ENCODE results near the gene YWHAG. TPM values are rescaled to one million over a fixed set of nuclear protein-coding genes. Genes with fewer than 3 reads are reported as not detected.
A peak's percentile ranks its signal among the peaks of the same experiment; 100 is the strongest.

Gene YWHAG
- total RNA-seq, 1 donor from 2014 or later = 351 TPM

DNA sequence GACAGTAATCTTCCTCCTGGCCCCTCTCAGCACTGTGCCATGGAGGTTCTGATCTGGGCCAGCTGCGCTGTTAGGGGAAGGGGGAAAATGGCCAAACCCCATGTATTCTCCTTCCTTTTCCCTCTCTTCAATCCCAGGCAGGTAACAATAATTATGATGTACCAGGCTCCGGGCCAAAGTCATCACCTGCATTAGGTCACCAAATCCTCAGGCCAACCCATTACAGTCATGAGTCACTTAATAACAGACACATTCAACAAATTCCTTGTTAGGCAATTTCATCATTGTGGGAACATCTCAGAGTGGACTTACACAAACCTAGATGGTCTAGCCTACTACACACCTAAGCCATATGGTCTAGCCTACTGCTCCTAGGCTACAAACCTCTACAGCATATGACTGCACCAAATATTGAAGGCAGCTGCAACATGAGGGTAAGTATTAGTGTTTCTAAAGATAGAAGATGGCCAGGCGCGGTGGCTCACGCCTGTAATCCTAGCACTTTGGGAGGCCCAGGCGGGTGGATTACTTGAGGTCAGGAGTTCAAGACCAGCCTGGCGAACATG is 58.5 kb downstream of the YWHAG start:
- H3K4me1 Mint-ChIP-seq (ENCODE audit: low read depth, unreplicated experiment) = peaks cover 21% of the 10 kb centered on the region
- FAIRE-seq = no peak

DNA sequence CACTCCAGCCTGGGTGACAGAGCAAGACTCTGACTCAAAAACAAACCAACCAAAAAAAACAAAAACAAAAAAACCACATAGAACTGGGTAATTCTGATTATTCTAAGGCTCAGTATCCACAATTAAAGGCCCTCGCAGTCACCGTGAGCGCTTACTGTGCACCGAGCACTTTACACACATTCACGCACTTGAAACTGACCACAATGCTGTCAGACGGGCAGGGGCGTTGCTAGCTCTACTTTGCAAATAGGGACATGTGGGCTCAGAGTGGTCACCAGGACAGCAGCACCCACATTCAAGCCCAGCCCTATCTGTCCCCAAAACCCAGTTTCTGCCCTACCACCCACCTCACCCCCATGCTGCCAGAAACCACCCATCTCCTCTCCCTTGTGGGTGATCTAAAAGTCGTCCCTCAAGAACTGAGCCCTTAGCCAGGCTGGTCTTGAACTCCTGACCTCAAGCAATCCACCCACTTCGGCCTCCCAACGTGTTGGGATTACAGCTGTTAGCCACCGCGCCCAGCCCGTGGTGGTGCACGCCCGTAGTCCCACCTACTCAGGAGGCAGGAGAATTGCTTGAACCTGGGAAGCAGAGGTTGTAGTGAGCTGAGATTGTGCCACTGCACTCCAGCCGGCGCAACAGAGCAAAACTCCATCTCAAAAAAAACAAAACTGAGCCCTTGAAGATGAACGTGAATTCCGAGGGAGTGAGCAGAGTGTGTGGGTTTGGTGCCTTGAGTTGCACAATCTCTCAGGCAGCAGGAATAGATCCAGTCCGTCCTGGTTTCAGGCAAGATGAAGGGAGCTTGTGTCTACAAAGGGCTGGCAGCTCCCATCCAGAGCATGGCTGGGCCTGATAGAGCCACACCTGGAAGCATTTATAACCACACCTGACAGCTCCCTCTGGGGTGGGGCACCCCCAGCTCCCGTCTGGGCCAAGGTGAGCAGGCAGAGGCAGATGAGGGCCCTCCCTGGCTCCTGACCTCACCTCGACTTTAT is 61.7 kb downstream of the YWHAG start:
- H3K4me1 ChIP-seq (ENCODE audit: insufficient read depth, low read length) = peaks cover 28% of the 10 kb centered on the region
- Mint-ChIP-seq H3K4me1 (ENCODE audit: low read depth, unreplicated experiment) (peaks cover 24% of the 10 kb centered on the region), H3K4me3 (ENCODE audit: unreplicated experiment) (no peak overlapping the region), H3K27me3 (ENCODE audit: low read depth, unreplicated experiment) (no peaks in the 10 kb centered on the region), H3K27ac (ENCODE audit: unreplicated experiment) (no peak overlapping the region), H3K9me3 (ENCODE audit: unreplicated experiment) (peaks cover under 1% of the 10 kb centered on the region), H3K36me3 (ENCODE audit: low read depth, unreplicated experiment) (no peaks in the 10 kb centered on the region)
- FAIRE-seq (no peak), DNase-seq (ENCODE audit: low read depth) (peak; percentile 84)
- H3K79me2 ChIP-seq (ENCODE audit: insufficient read depth, low read length) = no peaks in the 10 kb centered on the region
- peak overlapping the region; percentile 35 for H3K4me2 ChIP-seq (ENCODE audit: low read length)
- H4K20me1 ChIP-seq (ENCODE audit: insufficient read depth, low read length) = no peaks in the 10 kb centered on the region
- H3K36me3 ChIP-seq (ENCODE audit: insufficient read depth, low read length) = no peaks in the 10 kb centered on the region
- H3K9me3 ChIP-seq (ENCODE audit: insufficient read depth, low read depth, low read length) = no peaks in the 10 kb centered on the region
- no peak overlapping the region for H3K9ac ChIP-seq (ENCODE audit: low read length)
- H3K27me3 ChIP-seq (ENCODE audit: insufficient read depth, low read length) = no peaks in the 10 kb centered on the region
- TF ChIP-seq, protein P1, sequence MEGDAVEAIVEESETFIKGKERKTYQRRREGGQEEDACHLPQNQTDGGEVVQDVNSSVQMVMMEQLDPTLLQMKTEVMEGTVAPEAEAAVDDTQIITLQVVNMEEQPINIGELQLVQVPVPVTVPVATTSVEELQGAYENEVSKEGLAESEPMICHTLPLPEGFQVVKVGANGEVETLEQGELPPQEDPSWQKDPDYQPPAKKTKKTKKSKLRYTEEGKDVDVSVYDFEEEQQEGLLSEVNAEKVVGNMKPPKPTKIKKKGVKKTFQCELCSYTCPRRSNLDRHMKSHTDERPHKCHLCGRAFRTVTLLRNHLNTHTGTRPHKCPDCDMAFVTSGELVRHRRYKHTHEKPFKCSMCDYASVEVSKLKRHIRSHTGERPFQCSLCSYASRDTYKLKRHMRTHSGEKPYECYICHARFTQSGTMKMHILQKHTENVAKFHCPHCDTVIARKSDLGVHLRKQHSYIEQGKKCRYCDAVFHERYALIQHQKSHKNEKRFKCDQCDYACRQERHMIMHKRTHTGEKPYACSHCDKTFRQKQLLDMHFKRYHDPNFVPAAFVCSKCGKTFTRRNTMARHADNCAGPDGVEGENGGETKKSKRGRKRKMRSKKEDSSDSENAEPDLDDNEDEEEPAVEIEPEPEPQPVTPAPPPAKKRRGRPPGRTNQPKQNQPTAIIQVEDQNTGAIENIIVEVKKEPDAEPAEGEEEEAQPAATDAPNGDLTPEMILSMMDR (IDR thresholded peaks at IDR 0.05; ENCODE audit: insufficient read depth, low read depth, low read length) = no peak
- no peak for TF ChIP-seq EZH2 (IDR thresholded peaks at IDR 0.05; ENCODE audit: insufficient read depth, low read length)
- H3K4me3 ChIP-seq (ENCODE audit: insufficient read depth, low read depth, low read length) = no peak overlapping the region
- H2AFZ ChIP-seq (ENCODE audit: low read depth, low read length) = peak overlapping the region; percentile 53
- H3K27ac ChIP-seq (ENCODE audit: low read depth, low read length) = peak overlapping the region; percentile 16

More for the DNA sequence above, 58.5 kb downstream of the YWHAG start:
- no peak overlapping the region for H2AFZ ChIP-seq (ENCODE audit: low read depth, low read length)
- peak; percentile 87 for DNase-seq (ENCODE audit: low read depth)
- peaks cover 2% of the 10 kb centered on the region for H3K9me3 Mint-ChIP-seq (ENCODE audit: unreplicated experiment)
- H3K4me2 ChIP-seq (ENCODE audit: low read length) = no peak overlapping the region
- H3K9me3 ChIP-seq (ENCODE audit: insufficient read depth, low read depth, low read length) = no peaks in the 10 kb centered on the region
- TF ChIP-seq, protein P1 (IDR thresholded peaks at IDR 0.05; ENCODE audit: insufficient read depth, low read depth, low read length) = no peak
- TF ChIP-seq EZH2 (IDR thresholded peaks at IDR 0.05; ENCODE audit: insufficient read depth, low read length) = no peak
- peak overlapping the region; percentile 10 for H3K27ac Mint-ChIP-seq (ENCODE audit: unreplicated experiment)
- H3K4me3 Mint-ChIP-seq (ENCODE audit: unreplicated experiment) = no peak overlapping the region
- H3K27me3 ChIP-seq (ENCODE audit: insufficient read depth, low read length) = no peaks in the 10 kb centered on the region
- peaks cover 8% of the 10 kb centered on the region for H3K36me3 ChIP-seq (ENCODE audit: insufficient read depth, low read length)
- H4K20me1 ChIP-seq (ENCODE audit: insufficient read depth, low read length) = peaks cover 19% of the 10 kb centered on the region
- H3K27ac ChIP-seq (ENCODE audit: low read depth, low read length) = no peak overlapping the region
- peaks cover 18% of the 10 kb centered on the region for H3K79me2 ChIP-seq (ENCODE audit: insufficient read depth, low read length)
- H3K27me3 Mint-ChIP-seq (ENCODE audit: low read depth, unreplicated experiment) = no peaks in the 10 kb centered on the region
- peaks cover 26% of the 10 kb centered on the region for H3K4me1 ChIP-seq (ENCODE audit: insufficient read depth, low read length)
- H3K9ac ChIP-seq (ENCODE audit: low read length) = no peak overlapping the region
- H3K36me3 Mint-ChIP-seq (ENCODE audit: low read depth, unreplicated experiment) = peaks cover 3% of the 10 kb centered on the region
- no peak overlapping the region for H3K4me3 ChIP-seq (ENCODE audit: insufficient read depth, low read depth, low read length)
